PC-3 (cell line): ENCODE data around the gene BLMH. TPM values are rescaled to one million over a fixed set of nuclear protein-coding genes. Genes with fewer than 3 reads are reported as not detected.

Experiments used
- ATAC-seq: fragments of 200-7000 bp; cut with Tn5 transposase; 2 replicates; pipeline ENCODE4 v1.9.1; 2020; ENCODE audit warnings: mild to moderate bottlenecking, moderate library complexity
- BruUV-seq: library from RNA; stranded (reverse); fragments of 400-500 nt; replicated peaks from 2 replicates; lab custom pipeline; 2021; lab: Mats Ljungman, UMichigan
- CTCF ChIA-PET: fragments of 300-600 bp; sonication (Branson Sonifier 250); formaldehyde crosslinking; loops from one replicate; lab custom pipeline; 2022; ENCODE audit warnings: antibody characterized with exemption; lab: Charles Lee
- POLR2A ChIA-PET: fragments of 300-600 bp; sonication (Branson Sonifier 250); formaldehyde crosslinking; loops from one replicate; lab custom pipeline; 2022; ENCODE audit warnings: antibody characterized with exemption; ENCODE audit not compliant: unreplicated experiment; lab: Charles Lee
- DNase-seq: peaks from one replicate; pipeline ENCODE4 v3.0.0-alpha.2; 2015
- H2AFZ ChIP-seq: fragments of 300-600 bp; sonication (generic); 2 replicates; pipeline ENCODE4 v1.6.0; 2016; ENCODE audit warnings: antibody characterized with exemption, low read length
- H3F3A ChIP-seq: fragments of 300-600 bp; sonication (generic); one replicate; pipeline ENCODE4 v1.6.0; 2017; ENCODE audit warnings: antibody characterized with exemption, low read length, control low read depth, mild to moderate bottlenecking; ENCODE audit not compliant: unreplicated experiment
- H3K27ac ChIP-seq: fragments of 300-600 bp; sonication (generic); 2 replicates; pipeline ENCODE4 v1.5.1; 2016; ENCODE audit warnings: mild to moderate bottlenecking, low read length
- H3K27me3 ChIP-seq: fragments of 300-600 bp; sonication (generic); 2 replicates; pipeline ENCODE4 v1.6.1; 2016; ENCODE audit warnings: low read length, mixed read lengths
- H3K36me3 ChIP-seq: fragments of 300-600 bp; sonication (generic); 2 replicates; pipeline ENCODE4 v1.6.1; 2016; ENCODE audit warnings: low read depth, mixed run types, low read length, mixed read lengths
- H3K4me1 ChIP-seq: fragments of 300-600 bp; sonication (generic); 2 replicates; pipeline ENCODE4 v1.5.1; 2016; ENCODE audit warnings: low read length; ENCODE audit not compliant: insufficient read depth
- H3K4me2 ChIP-seq: fragments of 300-600 bp; sonication (generic); 2 replicates; pipeline ENCODE4 v1.6.0; 2016; ENCODE audit warnings: low read length
- H3K4me3 ChIP-seq: fragments of 300-600 bp; sonication (generic); 2 replicates; pipeline ENCODE4 v1.5.1; 2016; ENCODE audit warnings: mild to moderate bottlenecking, low read length, mixed read lengths
- H3K79me2 ChIP-seq: fragments of 300-600 bp; sonication (generic); 2 replicates; pipeline ENCODE4 v1.6.1; 2017; ENCODE audit warnings: low read length, mixed read lengths
- H3K9ac ChIP-seq: fragments of 300-600 bp; sonication (generic); 2 replicates; pipeline ENCODE4 v1.6.0; 2016; ENCODE audit warnings: mild to moderate bottlenecking, low read length
- H3K9me2 ChIP-seq: fragments of 300-600 bp; sonication (generic); replicated peaks from 2 replicates; pipeline ENCODE4 v1.6.1; 2016; ENCODE audit warnings: mixed run types, low read length, mixed read lengths
- H3K9me3 ChIP-seq: fragments of 300-600 bp; sonication (generic); 2 replicates; pipeline ENCODE4 v1.6.1; 2016; ENCODE audit warnings: low read length, mixed read lengths
- H4K20me1 ChIP-seq: fragments of 300-600 bp; sonication (generic); 2 replicates; pipeline ENCODE4 v1.6.1; 2016; ENCODE audit warnings: low read length, mixed read lengths
- CTCF ChIP-seq: fragments of 300-600 bp; sonication (generic); conservative IDR thresholded peaks from 2 replicates; pipeline ENCODE4 v1.5.1; 2017; ENCODE audit warnings: antibody characterized with exemption, low read depth, mild to moderate bottlenecking, low read length
- EZH2 ChIP-seq: fragments of 300-600 bp; sonication (generic); IDR thresholded peaks from one replicate; pipeline ENCODE4 v1.6.1; 2017; ENCODE audit warnings: antibody characterized with exemption, mild to moderate bottlenecking, low read length; ENCODE audit not compliant: unreplicated experiment
- EZH2phosphoT487 ChIP-seq: fragments of 300-600 bp; sonication (generic); IDR thresholded peaks from 2 replicates; pipeline ENCODE4 v1.6.1; 2018; ENCODE audit warnings: mild to moderate bottlenecking, antibody characterized with exemption, low read length, borderline replicate concordance
- intact Hi-C: fragments of 100-400 bp; cut with micrococcal nuclease; formaldehyde crosslinking; loops from 2 replicates; pipeline ENCODE4 v1.9.0; 2023
- total RNA-seq: library from RNA; depleted of rRNA; stranded (reverse); fragments of >200 nt; gene quantifications from 2 replicates; pipeline ENCODE4 v1.2.3, GENCODE V29; 2014

BLMH gene
- total RNA-seq, 1 experiment from 2014 or later, result 15.9 TPM

- no peaks in the 10 kb centered on the region for H3K4me1 ChIP-seq
- H3K36me3 ChIP-seq, result no peaks in the 10 kb centered on the region
- H2AFZ ChIP-seq, result no peak overlapping the region
- no peak overlapping the region for H3K4me2 ChIP-seq
- ChIA-PET CTCF (no interaction called here), POLR2A (no interaction called here)
- no peaks in the 10 kb centered on the region for H3K79me2 ChIP-seq
- no peak overlapping the region for H3K27ac ChIP-seq
- no peak overlapping the region for H3K9ac ChIP-seq
- TF ChIP-seq EZH2 (no peak), CTCF (no peak), EZH2phosphoT487 (no peak)
- H3K9me3 ChIP-seq, result no peaks in the 10 kb centered on the region
- no peaks in the 10 kb centered on the region for H3F3A ChIP-seq
- no peaks in the 10 kb centered on the region for H3K27me3 ChIP-seq
- no peak for DNase-seq
- no peaks in the 10 kb centered on the region for H4K20me1 ChIP-seq
- BruUV-seq, result no TSS peak
- intact Hi-C loops, result no loop called here
- ATAC-seq, result no peak
- no peaks in the 10 kb centered on the region for H3K9me2 ChIP-seq
- H3K4me3 ChIP-seq, result no peak overlapping the region
Measured at GRCh38 chr17:30212750-30213149, 79.0 kb downstream of the BLMH start.

- no TSS peak for BruUV-seq
- intact Hi-C loops, result no loop called here
Measured at GRCh38 chr17:30211371-30211770, 80.4 kb downstream of the BLMH start.

More at GRCh38 chr17:30211371-30211770, 80.4 kb downstream of the BLMH start:
- H3K4me2 ChIP-seq, result no peak overlapping the region
- DNase-seq (no peak), ATAC-seq (no peak)
- TF ChIP-seq CTCF, result no peak
- TF ChIP-seq EZH2, result no peak
- TF ChIP-seq EZH2phosphoT487, result no peak
- ChIA-PET POLR2A (no interaction called here), CTCF (no interaction called here)
- no peak overlapping the region for H2AFZ ChIP-seq
- H3K27ac ChIP-seq, result no peak overlapping the region
- no peaks in the 10 kb centered on the region for H3K9me2 ChIP-seq
- H3K4me3 ChIP-seq, result no peak overlapping the region
- H3K9me3 ChIP-seq, result no peaks in the 10 kb centered on the region
- no peaks in the 10 kb centered on the region for H3F3A ChIP-seq
- H3K4me1 ChIP-seq, result no peaks in the 10 kb centered on the region
- no peak overlapping the region for H3K9ac ChIP-seq
- no peaks in the 10 kb centered on the region for H4K20me1 ChIP-seq
- no peaks in the 10 kb centered on the region for H3K36me3 ChIP-seq
- H3K27me3 ChIP-seq, result no peaks in the 10 kb centered on the region
- no peaks in the 10 kb centered on the region for H3K79me2 ChIP-seq
